WTC11 (cell line): ENCODE measurements around the gene GRIFIN. TPM values are rescaled to one million over a fixed set of nuclear protein-coding genes. Genes with fewer than 3 reads are reported as not detected.

Experiments used
- ATAC-seq: fragments of 200-7000 bp; cut with Tn5 transposase; 2 replicates; pipeline ENCODE4 v1.10.0; 2021; ENCODE audit warnings: mild to moderate bottlenecking, moderate library complexity
- CTCF ChIA-PET: fragments of 300-600 bp; sonication (Branson Sonifier 250); formaldehyde crosslinking; loops from one replicate; lab custom pipeline; 2021; ENCODE audit warnings: antibody characterized with exemption; lab: Charles Lee
- POLR2A ChIA-PET: fragments of 350-600 bp; sonication (Branson Sonifier 250); formaldehyde crosslinking; loops from one replicate; lab custom pipeline; 2021; ENCODE audit warnings: antibody characterized with exemption; lab: Charles Lee
- DNase-seq: peaks from one replicate; pipeline ENCODE4 v3.0.0; 2021; ENCODE audit warnings: low spot score
- H3K27ac Mint-ChIP-seq: 2 replicates; pipeline ENCODE4 v1.8.0; 2021; ENCODE audit warnings: mixed read lengths
- H3K27me3 Mint-ChIP-seq: 2 replicates; pipeline ENCODE4 v1.8.0; 2021; ENCODE audit warnings: low read depth, mild to moderate bottlenecking, moderate library complexity, mixed read lengths
- H3K36me3 Mint-ChIP-seq: 2 replicates; pipeline ENCODE4 v1.8.0; 2021; ENCODE audit warnings: mixed read lengths
- H3K4me1 Mint-ChIP-seq: 2 replicates; pipeline ENCODE4 v1.8.0; 2022; ENCODE audit warnings: mixed read lengths
- H3K4me3 Mint-ChIP-seq: 2 replicates; pipeline ENCODE4 v1.8.0; 2021; ENCODE audit warnings: mild to moderate bottlenecking, moderate library complexity, mixed read lengths
- H3K9me3 Mint-ChIP-seq: 2 replicates; pipeline ENCODE4 v1.8.0; 2021; ENCODE audit warnings: mixed read lengths
- ATF1 ChIP-seq: sonication (generic); formaldehyde crosslinking; IDR thresholded peaks from 2 replicates; pipeline ENCODE4 v1.8.1; 2023; ENCODE audit warnings: mild to moderate bottlenecking, moderate library complexity, missing genetic modification reagents
- CREM ChIP-seq: sonication (generic); formaldehyde crosslinking; IDR thresholded peaks from 2 replicates; pipeline ENCODE4 v1.8.1; 2022; ENCODE audit warnings: mild to moderate bottlenecking, missing genetic modification reagents, moderate library complexity
- FOXJ3 ChIP-seq: sonication (generic); formaldehyde crosslinking; IDR thresholded peaks from 2 replicates; pipeline ENCODE4 v1.9.0; 2021; ENCODE audit warnings: missing genetic modification reagents, mild to moderate bottlenecking, borderline replicate concordance
- FOXP1 ChIP-seq: sonication (generic); formaldehyde crosslinking; IDR thresholded peaks from 2 replicates; pipeline ENCODE4 v1.8.0; 2022; ENCODE audit warnings: missing genetic modification reagents, mild to moderate bottlenecking, moderate library complexity, borderline replicate concordance
- GRHL2 ChIP-seq: fragments of 250-450 bp; sonication (Bioruptor Pico); IDR thresholded peaks from 2 replicates; pipeline ENCODE4 v1.8.0; 2022; ENCODE audit warnings: mild to moderate bottlenecking, moderate library complexity; ENCODE audit not compliant: insufficient replicate concordance, severe bottlenecking
- IRF1 ChIP-seq: sonication (generic); formaldehyde crosslinking; IDR thresholded peaks from 2 replicates; pipeline ENCODE4 v1.8.0; 2023; ENCODE audit warnings: missing genetic modification reagents
- MXD4 ChIP-seq: fragments of 250-450 bp; sonication (Bioruptor Pico); IDR thresholded peaks from 2 replicates; pipeline ENCODE4 v1.8.0; 2021; ENCODE audit warnings: mild to moderate bottlenecking, moderate library complexity, borderline replicate concordance
- MYBL2 ChIP-seq: sonication (generic); formaldehyde crosslinking; IDR thresholded peaks from 2 replicates; pipeline ENCODE4 v1.8.1; 2023; ENCODE audit warnings: mild to moderate bottlenecking, moderate library complexity, missing genetic modification reagents
- NFATC4 ChIP-seq: fragments of 250-450 bp; sonication (Bioruptor Pico); IDR thresholded peaks from 2 replicates; pipeline ENCODE4 v1.9.0; 2021; ENCODE audit warnings: mild to moderate bottlenecking
- ZNF121 ChIP-seq: sonication (generic); formaldehyde crosslinking; IDR thresholded peaks from 2 replicates; pipeline ENCODE4 v1.8.0; 2023; ENCODE audit warnings: missing genetic modification reagents
- ZNF219 ChIP-seq: sonication (generic); formaldehyde crosslinking; IDR thresholded peaks from 2 replicates; pipeline ENCODE4 v1.8.0; 2023; ENCODE audit warnings: missing genetic modification reagents, mild to moderate bottlenecking, borderline replicate concordance
- ZNF263 ChIP-seq: sonication (generic); formaldehyde crosslinking; IDR thresholded peaks from 2 replicates; pipeline ENCODE4 v1.8.1; 2022; ENCODE audit warnings: low read depth, mild to moderate bottlenecking, moderate library complexity, missing genetic modification reagents
- ZNF396 ChIP-seq: fragments of 250-450 bp; sonication (Bioruptor Pico); IDR thresholded peaks from 2 replicates; pipeline ENCODE4 v1.8.0; 2021; ENCODE audit warnings: mild to moderate bottlenecking, moderate library complexity, borderline replicate concordance
- ZNF425 ChIP-seq: fragments of 250-450 bp; sonication (Bioruptor Pico); conservative IDR thresholded peaks from 2 replicates; pipeline ENCODE4 v1.9.0; 2021; ENCODE audit warnings: mild to moderate bottlenecking
- total RNA-seq: library from RNA; stranded (reverse); gene quantifications from 3 replicates; pipeline ENCODE4 v1.2.3, GENCODE V29; 2021
- TF ChIP-seq, protein P1 (sequence below): sonication (generic); formaldehyde crosslinking; IDR thresholded peaks from 2 replicates; pipeline ENCODE4 v1.8.1; 2022; ENCODE audit warnings: low read depth, mild to moderate bottlenecking, moderate library complexity, missing genetic modification reagents, borderline replicate concordance
- TF ChIP-seq, protein P2 (sequence below): sonication (generic); formaldehyde crosslinking; IDR thresholded peaks from 2 replicates; pipeline ENCODE4 v1.8.1; 2023; ENCODE audit warnings: mild to moderate bottlenecking, missing genetic modification reagents
- TF ChIP-seq, protein P3 (sequence below): fragments of 250-450 bp; sonication (Bioruptor Pico); IDR thresholded peaks from 2 replicates; pipeline ENCODE4 v2.1.2; 2022; ENCODE audit warnings: mild to moderate bottlenecking, moderate library complexity
- TF ChIP-seq, protein P4 (sequence below): sonication (generic); formaldehyde crosslinking; IDR thresholded peaks from 2 replicates; pipeline ENCODE4 v1.8.0; 2022; ENCODE audit warnings: missing genetic modification reagents

Gene GRIFIN
- total RNA-seq, 1 experiment from 2014 or later, result not detected

GRCh38 chr7:2440608-2441245, 35.5 kb downstream of the GRIFIN start:
- ATAC-seq, result no peak
- Mint-ChIP-seq H3K4me1 (no peaks in the 10 kb centered on the region), H3K9me3 (peaks cover 3% of the 10 kb centered on the region; the same call in 1 of the 2 replicates), H3K27me3 (no peaks in the 10 kb centered on the region), H3K4me3 (no peak overlapping the region), H3K27ac (peak overlapping the region; percentile 77), H3K36me3 (peaks cover 5% of the 10 kb centered on the region)
- CTCF ChIA-PET, result interaction anchor here (0.5 to 2.7 kb wide), 3 partner anchors 9 to 27 kb away, joined by 3 to 10 read pairs (median 4); no protein-coding TSS in a partner anchor
- no peak for DNase-seq
- POLR2A ChIA-PET, result no interaction called here
- no peak for TF ChIP-seq ZNF263 (CRISPR knock-in tag)
- no peak for TF ChIP-seq FOXJ3 (CRISPR knock-in tag)
- TF ChIP-seq ZNF396 (CRISPR knock-in tag), result no peak
- no peak for TF ChIP-seq FOXP1 (CRISPR knock-in tag)
- no peak for TF ChIP-seq ATF1
- TF ChIP-seq, protein P1, sequence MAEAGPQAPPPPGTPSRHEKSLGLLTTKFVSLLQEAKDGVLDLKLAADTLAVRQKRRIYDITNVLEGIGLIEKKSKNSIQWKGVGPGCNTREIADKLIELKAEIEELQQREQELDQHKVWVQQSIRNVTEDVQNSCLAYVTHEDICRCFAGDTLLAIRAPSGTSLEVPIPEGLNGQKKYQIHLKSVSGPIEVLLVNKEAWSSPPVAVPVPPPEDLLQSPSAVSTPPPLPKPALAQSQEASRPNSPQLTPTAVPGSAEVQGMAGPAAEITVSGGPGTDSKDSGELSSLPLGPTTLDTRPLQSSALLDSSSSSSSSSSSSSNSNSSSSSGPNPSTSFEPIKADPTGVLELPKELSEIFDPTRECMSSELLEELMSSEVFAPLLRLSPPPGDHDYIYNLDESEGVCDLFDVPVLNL (CRISPR knock-in tag), result no peak
- TF ChIP-seq IRF1, result no peak
- no peak for TF ChIP-seq ZNF219 (CRISPR knock-in tag)
- no peak for TF ChIP-seq CREM
- TF ChIP-seq GRHL2, result no peak
- TF ChIP-seq NFATC4 (CRISPR knock-in tag), result no peak
- TF ChIP-seq, protein P2, sequence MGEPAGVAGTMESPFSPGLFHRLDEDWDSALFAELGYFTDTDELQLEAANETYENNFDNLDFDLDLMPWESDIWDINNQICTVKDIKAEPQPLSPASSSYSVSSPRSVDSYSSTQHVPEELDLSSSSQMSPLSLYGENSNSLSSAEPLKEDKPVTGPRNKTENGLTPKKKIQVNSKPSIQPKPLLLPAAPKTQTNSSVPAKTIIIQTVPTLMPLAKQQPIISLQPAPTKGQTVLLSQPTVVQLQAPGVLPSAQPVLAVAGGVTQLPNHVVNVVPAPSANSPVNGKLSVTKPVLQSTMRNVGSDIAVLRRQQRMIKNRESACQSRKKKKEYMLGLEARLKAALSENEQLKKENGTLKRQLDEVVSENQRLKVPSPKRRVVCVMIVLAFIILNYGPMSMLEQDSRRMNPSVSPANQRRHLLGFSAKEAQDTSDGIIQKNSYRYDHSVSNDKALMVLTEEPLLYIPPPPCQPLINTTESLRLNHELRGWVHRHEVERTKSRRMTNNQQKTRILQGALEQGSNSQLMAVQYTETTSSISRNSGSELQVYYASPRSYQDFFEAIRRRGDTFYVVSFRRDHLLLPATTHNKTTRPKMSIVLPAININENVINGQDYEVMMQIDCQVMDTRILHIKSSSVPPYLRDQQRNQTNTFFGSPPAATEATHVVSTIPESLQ (CRISPR knock-in tag), result no peak
- no peak for TF ChIP-seq ZNF121 (CRISPR knock-in tag)
- no peak for TF ChIP-seq MYBL2
- no peak for TF ChIP-seq MXD4 (CRISPR knock-in tag)
- TF ChIP-seq, protein P3, sequence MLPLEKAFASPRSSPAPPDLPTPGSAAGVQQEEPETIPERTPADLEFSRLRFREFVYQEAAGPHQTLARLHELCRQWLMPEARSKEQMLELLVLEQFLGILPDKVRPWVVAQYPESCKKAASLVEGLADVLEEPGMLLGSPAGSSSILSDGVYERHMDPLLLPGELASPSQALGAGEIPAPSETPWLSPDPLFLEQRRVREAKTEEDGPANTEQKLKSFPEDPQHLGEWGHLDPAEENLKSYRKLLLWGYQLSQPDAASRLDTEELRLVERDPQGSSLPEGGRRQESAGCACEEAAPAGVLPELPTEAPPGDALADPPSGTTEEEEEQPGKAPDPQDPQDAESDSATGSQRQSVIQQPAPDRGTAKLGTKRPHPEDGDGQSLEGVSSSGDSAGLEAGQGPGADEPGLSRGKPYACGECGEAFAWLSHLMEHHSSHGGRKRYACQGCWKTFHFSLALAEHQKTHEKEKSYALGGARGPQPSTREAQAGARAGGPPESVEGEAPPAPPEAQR (CRISPR knock-in tag), result no peak
- TF ChIP-seq ZNF425, result no peak

DNA sequence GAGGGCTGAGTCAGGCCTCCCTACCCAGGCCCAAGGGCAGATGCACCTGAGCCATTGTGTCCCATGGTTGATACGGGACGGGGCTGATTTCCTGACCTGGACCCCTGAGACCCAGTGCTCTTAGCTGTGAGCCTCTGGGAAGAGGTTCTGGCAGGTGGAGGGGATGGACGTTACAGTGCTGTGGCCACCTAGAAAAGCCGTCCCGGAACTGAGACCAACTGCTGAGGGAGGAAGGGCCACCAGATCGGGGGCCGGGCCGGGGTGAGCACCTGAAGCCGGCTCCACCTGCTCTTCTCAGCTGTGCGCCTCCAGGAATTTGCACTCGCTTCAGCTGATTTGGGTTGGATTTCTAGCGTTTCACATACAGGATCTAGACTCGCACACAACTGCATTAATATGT, 37.4 kb downstream of the GRIFIN start:
- Mint-ChIP-seq H3K36me3 (peaks cover 5% of the 10 kb centered on the region), H3K4me3 (no peak overlapping the region), H3K27ac (peak overlapping the region; percentile 39; the same call in 1 of the 2 replicates), H3K27me3 (no peaks in the 10 kb centered on the region), H3K4me1 (no peaks in the 10 kb centered on the region), H3K9me3 (peaks cover 3% of the 10 kb centered on the region; the same call in 1 of the 2 replicates)
- CTCF ChIA-PET, result interaction anchor here (1.5 to 1.6 kb wide), 2 partner anchors 12 to 30 kb away, joined by 4 to 5 read pairs; no protein-coding TSS in a partner anchor
- TF ChIP-seq, protein P4, sequence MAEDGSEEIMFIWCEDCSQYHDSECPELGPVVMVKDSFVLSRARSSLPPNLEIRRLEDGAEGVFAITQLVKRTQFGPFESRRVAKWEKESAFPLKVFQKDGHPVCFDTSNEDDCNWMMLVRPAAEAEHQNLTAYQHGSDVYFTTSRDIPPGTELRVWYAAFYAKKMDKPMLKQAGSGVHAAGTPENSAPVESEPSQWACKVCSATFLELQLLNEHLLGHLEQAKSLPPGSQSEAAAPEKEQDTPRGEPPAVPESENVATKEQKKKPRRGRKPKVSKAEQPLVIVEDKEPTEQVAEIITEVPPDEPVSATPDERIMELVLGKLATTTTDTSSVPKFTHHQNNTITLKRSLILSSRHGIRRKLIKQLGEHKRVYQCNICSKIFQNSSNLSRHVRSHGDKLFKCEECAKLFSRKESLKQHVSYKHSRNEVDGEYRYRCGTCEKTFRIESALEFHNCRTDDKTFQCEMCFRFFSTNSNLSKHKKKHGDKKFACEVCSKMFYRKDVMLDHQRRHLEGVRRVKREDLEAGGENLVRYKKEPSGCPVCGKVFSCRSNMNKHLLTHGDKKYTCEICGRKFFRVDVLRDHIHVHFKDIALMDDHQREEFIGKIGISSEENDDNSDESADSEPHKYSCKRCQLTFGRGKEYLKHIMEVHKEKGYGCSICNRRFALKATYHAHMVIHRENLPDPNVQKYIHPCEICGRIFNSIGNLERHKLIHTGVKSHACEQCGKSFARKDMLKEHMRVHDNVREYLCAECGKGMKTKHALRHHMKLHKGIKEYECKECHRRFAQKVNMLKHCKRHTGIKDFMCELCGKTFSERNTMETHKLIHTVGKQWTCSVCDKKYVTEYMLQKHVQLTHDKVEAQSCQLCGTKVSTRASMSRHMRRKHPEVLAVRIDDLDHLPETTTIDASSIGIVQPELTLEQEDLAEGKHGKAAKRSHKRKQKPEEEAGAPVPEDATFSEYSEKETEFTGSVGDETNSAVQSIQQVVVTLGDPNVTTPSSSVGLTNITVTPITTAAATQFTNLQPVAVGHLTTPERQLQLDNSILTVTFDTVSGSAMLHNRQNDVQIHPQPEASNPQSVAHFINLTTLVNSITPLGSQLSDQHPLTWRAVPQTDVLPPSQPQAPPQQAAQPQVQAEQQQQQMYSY (CRISPR knock-in tag), result peak; percentile 93
- TF ChIP-seq ZNF219 (CRISPR knock-in tag), result no peak
- DNase-seq (no peak), ATAC-seq (no peak)
- POLR2A ChIA-PET, result no interaction called here
